Endothelial cell (in vitro differentiated cells): ENCODE data around the gene COTL1. TPM values are rescaled to one million over a fixed set of nuclear protein-coding genes. Genes with fewer than 3 reads are reported as not detected.
A peak's percentile ranks its signal among the peaks of the same experiment; 100 is the strongest.

Experiments
- DNase-seq: peaks from one replicate; pipeline ENCODE4 v3.0.0; 2021; ENCODE audit warnings: low spot score
- H3K27ac Mint-ChIP-seq: one replicate; pipeline ENCODE4 v1.8.0; 2021; ENCODE audit warnings: mixed read lengths, inconsistent platforms; ENCODE audit not compliant: unreplicated experiment
- H3K27me3 Mint-ChIP-seq: one replicate; pipeline ENCODE4 v1.8.0; 2021; ENCODE audit warnings: mild to moderate bottlenecking, moderate library complexity, mixed read lengths, inconsistent platforms; ENCODE audit not compliant: unreplicated experiment
- H3K36me3 Mint-ChIP-seq: one replicate; pipeline ENCODE4 v1.8.0; 2021; ENCODE audit warnings: mild to moderate bottlenecking, low read depth, mixed read lengths, inconsistent platforms; ENCODE audit not compliant: unreplicated experiment
- H3K4me1 Mint-ChIP-seq: one replicate; pipeline ENCODE4 v1.8.0; 2021; ENCODE audit warnings: mild to moderate bottlenecking, mixed read lengths, inconsistent platforms; ENCODE audit not compliant: unreplicated experiment
- H3K4me3 Mint-ChIP-seq: one replicate; pipeline ENCODE4 v1.8.0; 2021; ENCODE audit warnings: mild to moderate bottlenecking, mixed read lengths, inconsistent platforms; ENCODE audit not compliant: unreplicated experiment
- H3K9me3 Mint-ChIP-seq: one replicate; pipeline ENCODE4 v1.8.0; 2021; ENCODE audit warnings: mixed read lengths, inconsistent platforms; ENCODE audit not compliant: unreplicated experiment
- total RNA-seq: library from RNA; stranded (reverse); fragmentation: NEBNext Ultra II Directional; extraction: Animal tissue kit (Norgen Biotek cat#: 25700); gene quantifications from one replicate; pipeline ENCODE4 v1.2.1, GENCODE V29; 2021; ENCODE audit not compliant: unreplicated experiment
- TF ChIP-seq, protein P1 (sequence below): fragments of 200-600 bp; sonication (generic); IDR thresholded peaks from one replicate; pipeline ENCODE4 v1.5.0; 2021; ENCODE audit warnings: antibody characterized with exemption; ENCODE audit not compliant: unreplicated experiment

The COTL1 gene
- total RNA-seq, 1 donor from 2014 or later, result 87.3 TPM

DNA sequence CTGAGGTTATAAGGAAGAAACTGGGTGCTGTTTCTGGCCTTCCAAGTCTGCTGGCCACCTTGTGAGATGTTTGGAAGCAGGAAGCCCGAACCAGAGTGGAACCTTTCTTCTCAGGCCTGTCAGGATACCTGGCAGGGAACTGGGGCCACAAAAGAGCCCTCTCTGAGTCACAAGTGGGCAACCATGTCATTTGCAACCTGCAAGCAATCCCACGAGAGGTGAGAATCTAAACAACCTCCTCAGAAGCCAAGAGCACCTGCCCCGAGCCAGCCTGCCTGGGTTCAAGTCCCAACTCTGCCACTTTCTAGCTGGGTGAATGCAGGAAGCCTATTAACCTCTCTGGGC, 3.3 kb downstream of the COTL1 start:
- Mint-ChIP-seq H3K27ac (no peak overlapping the region), H3K27me3 (peaks cover 15% of the 10 kb centered on the region), H3K9me3 (no peaks in the 10 kb centered on the region), H3K4me1 (peaks cover 34% of the 10 kb centered on the region), H3K36me3 (peaks cover 21% of the 10 kb centered on the region), H3K4me3 (peak overlapping the region; percentile 29)
- DNase-seq, result no peak
- TF ChIP-seq, protein P1, sequence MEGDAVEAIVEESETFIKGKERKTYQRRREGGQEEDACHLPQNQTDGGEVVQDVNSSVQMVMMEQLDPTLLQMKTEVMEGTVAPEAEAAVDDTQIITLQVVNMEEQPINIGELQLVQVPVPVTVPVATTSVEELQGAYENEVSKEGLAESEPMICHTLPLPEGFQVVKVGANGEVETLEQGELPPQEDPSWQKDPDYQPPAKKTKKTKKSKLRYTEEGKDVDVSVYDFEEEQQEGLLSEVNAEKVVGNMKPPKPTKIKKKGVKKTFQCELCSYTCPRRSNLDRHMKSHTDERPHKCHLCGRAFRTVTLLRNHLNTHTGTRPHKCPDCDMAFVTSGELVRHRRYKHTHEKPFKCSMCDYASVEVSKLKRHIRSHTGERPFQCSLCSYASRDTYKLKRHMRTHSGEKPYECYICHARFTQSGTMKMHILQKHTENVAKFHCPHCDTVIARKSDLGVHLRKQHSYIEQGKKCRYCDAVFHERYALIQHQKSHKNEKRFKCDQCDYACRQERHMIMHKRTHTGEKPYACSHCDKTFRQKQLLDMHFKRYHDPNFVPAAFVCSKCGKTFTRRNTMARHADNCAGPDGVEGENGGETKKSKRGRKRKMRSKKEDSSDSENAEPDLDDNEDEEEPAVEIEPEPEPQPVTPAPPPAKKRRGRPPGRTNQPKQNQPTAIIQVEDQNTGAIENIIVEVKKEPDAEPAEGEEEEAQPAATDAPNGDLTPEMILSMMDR, result no peak

DNA sequence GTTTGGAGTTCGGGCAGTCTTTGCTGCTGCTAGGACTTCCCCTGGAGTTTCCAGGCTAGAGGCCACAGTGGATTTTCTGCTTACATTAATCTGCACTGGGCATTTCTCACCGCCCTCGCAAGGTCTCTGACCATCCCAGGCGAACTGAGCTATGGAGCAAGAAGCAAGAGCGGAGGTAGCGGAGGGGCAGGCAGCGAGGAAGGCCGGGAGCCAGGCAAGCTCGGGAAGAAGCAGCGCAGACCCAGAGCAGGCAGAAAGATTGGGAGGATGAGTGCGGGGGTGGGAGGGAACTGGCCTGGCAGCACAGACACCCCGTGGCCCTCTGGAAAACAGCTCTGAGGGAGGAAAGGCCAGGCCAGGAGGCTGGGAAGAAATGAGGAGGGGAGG, 3.8 kb downstream of the COTL1 start:
- Mint-ChIP-seq H3K27ac (no peak overlapping the region), H3K4me1 (peaks cover 34% of the 10 kb centered on the region), H3K4me3 (no peak overlapping the region), H3K36me3 (peaks cover 21% of the 10 kb centered on the region), H3K27me3 (peaks cover 15% of the 10 kb centered on the region), H3K9me3 (no peaks in the 10 kb centered on the region)
- no peak for DNase-seq
- TF ChIP-seq, protein P1, result no peak

DNA sequence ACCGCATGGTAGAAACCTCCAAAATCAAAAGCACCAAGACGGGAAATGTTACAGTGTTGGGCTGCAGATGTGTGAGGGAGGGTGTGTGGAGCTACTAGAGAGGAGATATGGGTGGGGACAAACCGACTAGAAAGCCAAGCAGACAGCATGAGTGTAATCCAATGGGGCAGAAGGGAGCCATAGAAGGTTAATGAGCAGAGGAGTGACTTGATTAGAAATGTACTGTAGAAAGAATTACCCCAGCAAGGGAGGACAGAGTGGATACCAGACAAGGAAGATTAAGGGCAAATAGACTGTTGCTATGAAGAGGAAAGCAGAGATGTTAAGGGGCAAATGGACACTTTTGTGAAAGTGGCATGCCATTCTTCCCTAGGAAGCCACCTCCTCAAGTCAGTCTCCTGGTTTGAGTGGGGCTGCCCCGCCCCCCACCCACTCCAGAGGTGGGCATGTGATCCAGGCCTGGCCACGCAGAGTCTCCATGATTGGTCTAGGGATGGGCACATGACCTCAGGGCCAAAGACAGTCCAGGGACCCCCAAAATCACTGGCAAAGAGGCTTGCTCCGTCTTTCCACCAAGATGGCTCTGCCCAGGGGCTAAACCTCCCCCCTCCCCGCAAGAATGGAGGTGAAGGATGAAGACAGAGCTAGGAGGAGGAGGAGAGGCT, 4.3 kb downstream of the COTL1 start:
- H3K36me3 Mint-ChIP-seq, result peaks cover 21% of the 10 kb centered on the region
- no peak for DNase-seq
- peak overlapping the region; percentile 54 for H3K27ac Mint-ChIP-seq
- H3K9me3 Mint-ChIP-seq, result no peaks in the 10 kb centered on the region
- H3K4me3 Mint-ChIP-seq, result peak overlapping the region; percentile 3
- peaks cover 32% of the 10 kb centered on the region for H3K4me1 Mint-ChIP-seq
- TF ChIP-seq, protein P1, result no peak
- H3K27me3 Mint-ChIP-seq, result peaks cover 13% of the 10 kb centered on the region

DNA sequence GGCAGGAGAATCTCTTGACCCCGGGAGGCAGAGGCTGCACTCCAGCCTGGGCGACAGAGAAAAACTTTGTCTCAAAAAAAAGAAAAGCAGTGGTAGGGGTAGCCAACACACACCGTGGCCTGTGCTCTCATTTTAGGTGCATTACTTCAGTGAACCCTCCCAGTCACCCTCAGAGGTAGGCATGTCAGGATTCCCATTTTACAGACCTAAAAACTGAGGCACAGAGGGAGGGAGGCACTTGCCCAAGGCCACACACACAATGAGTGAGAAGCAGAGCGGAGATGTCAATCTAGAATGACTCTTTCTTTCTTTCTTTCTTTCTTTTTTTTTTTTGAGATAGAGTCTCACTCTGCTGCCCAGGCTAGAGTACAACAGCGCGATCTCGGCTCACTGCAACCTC, 5.2 kb downstream of the COTL1 start:
- H3K27ac Mint-ChIP-seq, result no peak overlapping the region
- peaks cover 21% of the 10 kb centered on the region for H3K36me3 Mint-ChIP-seq
- TF ChIP-seq, protein P1, result no peak
- H3K9me3 Mint-ChIP-seq, result no peaks in the 10 kb centered on the region
- no peak overlapping the region for H3K4me3 Mint-ChIP-seq
- peaks cover 13% of the 10 kb centered on the region for H3K27me3 Mint-ChIP-seq
- H3K4me1 Mint-ChIP-seq, result peaks cover 36% of the 10 kb centered on the region
- no peak for DNase-seq

DNA sequence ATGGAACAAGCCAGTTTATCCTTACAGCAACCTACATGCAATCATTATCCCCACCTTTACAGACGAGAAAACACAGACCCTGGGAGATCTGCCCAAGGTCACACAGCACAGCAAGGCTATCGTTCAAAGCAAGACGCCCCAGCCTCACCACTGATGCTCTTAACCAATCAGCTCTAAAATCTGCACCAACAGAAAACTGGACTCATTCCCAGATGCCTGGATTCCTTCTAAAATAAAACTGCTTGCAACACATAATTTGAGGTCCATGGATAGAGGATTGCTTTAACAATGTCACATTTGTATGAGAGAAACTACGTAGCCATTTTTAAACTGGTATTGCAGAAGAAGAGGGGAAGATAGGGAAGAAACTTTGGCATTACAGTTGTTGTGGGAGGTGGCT, 6.8 kb downstream of the COTL1 start:
- Mint-ChIP-seq H3K27me3 (peaks cover 10% of the 10 kb centered on the region), H3K4me1 (peaks cover 32% of the 10 kb centered on the region), H3K36me3 (peaks cover 22% of the 10 kb centered on the region), H3K4me3 (no peak overlapping the region), H3K27ac (no peak overlapping the region), H3K9me3 (no peaks in the 10 kb centered on the region)
- DNase-seq, result no peak
- TF ChIP-seq, protein P1, result no peak
